ENCODE measurements around the gene C2orf69.

C2orf69 gene

DNA sequence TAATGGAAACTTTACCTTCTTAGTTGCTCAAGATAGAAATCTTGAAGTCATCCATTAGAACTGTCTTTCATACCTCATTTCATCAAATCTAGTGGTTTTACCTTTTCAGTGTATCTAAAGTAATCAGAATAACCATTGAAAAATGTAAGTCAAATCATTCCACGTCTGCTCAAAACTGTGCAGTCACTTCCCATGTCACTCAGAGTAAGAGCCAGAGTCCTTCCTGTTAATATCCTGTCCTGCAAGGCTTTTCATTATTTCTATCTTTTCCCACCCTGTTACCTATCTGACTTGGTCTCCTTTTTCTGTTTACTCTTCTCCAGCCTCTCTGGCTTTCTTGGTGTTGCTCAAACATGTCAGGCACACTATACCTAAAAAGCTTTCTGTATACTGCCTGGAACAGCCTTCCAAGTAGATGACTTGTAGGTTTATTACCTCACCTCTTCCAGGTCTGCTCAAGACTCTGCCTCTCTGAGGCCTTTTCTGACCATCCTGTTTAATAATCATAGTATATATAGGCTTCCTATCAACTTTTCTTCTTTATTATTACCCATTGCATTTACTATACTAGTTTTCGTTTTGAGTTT, 3.4 kb downstream of the C2orf69 start:
- DNase-seq (ENCODE audit: low spot score) = no peak

DNA sequence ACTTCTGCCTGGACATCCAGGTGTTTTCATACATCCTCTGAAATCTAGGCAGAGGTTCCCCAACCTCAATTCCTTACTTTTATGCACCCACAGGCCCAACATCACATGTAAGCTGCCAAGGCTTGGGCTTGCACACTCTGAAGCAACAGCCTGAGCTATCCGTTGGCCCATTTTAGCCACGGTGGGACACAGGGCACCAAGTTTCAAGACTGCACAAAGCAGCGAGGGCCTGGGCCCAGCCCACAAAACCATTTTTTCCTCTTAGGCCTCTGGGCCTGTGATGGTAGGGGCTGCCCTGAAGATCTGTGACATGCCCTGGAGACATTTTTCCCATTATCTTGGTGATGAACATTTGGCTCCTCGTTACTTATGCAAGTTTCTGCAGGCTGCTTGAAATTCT, 5.9 kb downstream of the C2orf69 start:
- DNase-seq (ENCODE audit: low spot score) = no peak

DNA sequence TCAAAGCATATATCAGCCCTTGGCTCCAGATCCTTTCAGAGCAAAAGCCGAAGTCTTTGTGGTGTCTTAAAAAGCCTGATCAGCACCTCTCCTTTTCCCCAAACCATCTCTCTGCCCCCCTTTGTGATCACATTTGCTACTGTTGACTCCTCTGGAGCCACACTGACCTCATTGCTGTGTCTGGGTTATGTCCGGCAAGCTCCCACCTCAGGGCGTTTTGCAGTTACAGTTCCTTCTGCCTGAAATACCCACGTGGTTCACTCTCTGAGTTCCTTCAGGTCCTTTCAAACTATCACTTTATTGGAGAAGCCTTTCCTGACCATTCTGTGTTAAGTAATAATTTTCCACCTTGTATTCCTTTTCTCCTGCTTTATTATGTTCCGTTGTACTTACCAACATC, 11.8 kb downstream of the C2orf69 start:
- peak; percentile 48 for DNase-seq (ENCODE audit: low spot score)

DNA sequence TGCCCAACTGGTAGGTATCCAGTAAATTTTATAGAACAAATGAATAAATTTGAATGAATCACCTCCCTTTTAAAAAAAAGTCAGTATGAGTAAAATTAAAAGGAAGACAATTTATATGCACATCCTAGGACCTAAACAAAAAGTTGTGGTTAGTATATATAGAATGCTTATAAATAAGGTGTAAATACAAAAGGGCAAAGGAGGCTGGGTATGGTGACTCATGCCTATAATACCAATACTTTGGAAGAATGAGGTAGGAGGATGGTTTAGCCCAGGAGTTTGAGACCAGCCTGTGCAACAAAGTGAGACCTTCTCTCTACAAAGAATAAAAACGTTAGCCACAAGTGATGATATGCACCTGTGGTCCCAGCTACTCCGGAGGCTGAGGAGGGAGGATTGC, 12.8 kb downstream of the C2orf69 start:
- no peak for DNase-seq (ENCODE audit: low spot score)

DNA sequence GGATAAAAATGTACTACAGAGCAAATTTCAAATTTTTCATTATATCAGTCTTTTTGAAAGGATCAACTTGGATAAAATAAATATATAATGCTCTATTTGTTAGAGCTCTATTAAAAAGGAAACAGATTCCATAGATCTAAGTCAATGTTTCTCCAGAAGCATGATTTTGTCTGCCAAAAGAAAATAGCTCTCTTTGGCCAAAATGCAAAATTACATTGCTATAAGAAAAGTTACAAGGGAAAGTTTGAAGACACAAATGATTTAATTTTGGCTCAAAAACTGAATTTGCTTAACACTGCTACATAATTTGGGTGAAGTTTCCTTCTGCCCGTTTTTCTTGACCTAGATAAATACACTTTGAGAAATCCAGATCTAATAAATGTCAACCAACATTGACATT, 15.7 kb downstream of the C2orf69 start:
- DNase-seq (ENCODE audit: low spot score) = no peak

DNA sequence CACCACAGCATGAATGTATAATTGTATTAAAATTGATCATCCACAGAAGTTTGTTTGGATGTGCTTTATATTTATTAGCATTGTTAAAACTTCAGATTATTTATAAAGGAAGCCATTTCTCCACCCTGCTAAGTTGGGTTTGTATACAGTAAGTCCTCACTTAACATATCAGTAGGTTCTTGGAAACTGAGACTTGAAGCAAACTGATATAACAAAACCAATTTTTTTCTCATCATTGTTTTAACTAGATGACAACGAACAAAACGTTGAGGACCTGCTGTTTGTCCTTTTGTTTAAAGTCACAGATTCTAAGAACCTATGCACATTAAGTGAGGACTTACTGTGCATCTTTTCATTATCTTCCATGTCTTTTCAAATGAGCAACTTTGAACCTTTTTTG, 17.1 kb downstream of the C2orf69 start:
- no peak for DNase-seq (ENCODE audit: low spot score)

DNA sequence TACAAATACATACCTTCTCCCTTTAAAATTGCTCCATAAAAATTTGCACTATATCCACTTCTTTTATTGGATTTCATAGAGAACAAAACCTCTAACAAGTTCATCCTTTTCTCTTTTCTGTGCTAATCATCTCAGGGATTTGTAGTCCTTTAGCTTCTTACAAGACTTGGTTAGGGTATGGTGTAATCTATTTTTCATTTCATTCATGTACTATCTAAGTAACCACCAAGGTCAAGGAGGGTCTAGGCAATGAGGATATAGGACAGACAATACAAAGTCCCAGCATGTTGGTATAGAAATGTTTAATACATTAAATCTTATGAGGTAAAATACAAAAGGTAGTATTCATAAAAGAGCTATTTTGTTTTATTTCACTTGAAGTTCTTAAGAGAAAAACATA, 17.5 kb downstream of the C2orf69 start:
- no peak for DNase-seq (ENCODE audit: low spot score)

DNA sequence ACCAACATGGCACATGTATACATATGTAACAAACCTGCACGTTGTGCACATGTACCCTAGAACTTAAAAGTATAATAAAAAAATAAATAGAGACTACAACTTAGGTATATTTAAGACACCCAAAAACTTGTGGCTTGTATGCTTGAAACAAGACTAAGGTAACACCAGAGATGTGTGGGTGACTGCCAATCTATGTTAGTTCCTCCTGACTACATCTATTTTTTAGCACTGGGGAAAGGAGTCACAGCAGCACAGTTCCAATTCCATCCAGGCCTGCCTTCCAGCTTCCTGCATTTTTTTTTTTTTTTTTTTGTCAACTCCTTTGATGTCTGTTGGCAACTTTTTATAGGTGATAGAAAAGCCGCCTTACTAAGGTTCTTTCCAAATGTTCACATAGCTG, 18.2 kb downstream of the C2orf69 start:
- DNase-seq (ENCODE audit: low spot score) = no peak

DNA sequence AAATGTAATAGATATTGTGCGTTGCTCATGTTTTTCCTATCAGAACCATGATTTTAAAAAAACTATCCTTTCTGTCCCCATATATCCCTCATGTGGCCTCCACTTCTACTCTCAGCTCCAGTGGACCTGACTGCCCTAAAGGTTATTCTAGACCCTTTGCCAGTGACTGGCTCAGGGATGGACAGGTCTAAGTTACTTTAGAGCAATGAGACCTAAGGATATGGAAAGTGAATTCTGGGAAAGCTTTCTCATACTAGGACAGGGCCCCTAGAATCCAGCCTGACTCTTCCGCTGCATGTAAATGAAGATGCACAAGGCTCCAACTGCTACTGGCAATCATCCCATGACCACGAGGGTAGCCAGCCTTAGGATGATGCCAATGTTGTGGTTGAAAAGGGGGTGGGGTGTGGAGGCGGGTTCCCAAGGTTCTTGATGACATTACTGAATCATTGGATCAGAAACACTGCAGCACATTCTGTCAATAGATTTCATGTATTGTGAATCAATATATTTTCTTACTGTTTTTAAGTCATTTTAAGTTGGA, 21.3 kb downstream of the C2orf69 start:
- peak; percentile 97 for DNase-seq (ENCODE audit: low spot score)

DNA sequence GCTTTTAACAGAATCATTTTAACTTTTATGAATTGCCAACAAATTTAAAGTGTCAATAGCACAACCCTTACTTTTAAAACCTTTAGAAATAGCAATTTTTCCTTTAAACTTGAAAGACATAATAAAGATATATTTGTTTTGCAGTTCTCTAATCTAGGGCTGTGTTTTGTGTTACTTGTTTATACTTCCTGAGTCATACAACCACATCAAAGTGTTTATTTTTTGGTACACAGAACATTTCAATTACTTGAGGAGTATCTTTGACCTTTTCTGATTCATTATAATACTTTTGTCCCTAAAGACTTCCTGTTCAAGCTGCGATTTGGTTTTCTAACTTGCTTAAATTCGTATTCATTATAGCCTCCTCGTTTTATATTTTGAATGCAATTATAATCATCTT, 22.4 kb downstream of the C2orf69 start:
- DNase-seq (ENCODE audit: low spot score) = peak; percentile 42

DNA sequence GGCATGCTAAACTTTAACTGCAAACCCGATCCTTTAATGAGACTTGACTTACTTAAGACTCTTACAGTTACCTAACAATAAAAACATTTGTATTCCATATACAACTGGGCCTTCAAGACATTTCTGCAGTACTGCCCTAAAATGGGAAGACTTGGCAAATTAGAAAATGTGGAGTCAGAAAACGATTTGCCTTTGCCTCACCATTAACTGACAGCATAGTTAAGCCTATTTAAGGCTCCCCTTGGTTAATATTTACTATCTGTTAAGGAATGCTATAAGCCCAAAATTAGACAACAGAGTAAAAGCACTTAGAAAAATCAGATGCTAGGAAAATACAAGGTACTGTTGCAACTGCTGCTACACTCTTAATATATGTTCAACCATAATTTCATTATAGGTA, 25.5 kb downstream of the C2orf69 start:
- no peak for DNase-seq (ENCODE audit: low spot score)

DNA sequence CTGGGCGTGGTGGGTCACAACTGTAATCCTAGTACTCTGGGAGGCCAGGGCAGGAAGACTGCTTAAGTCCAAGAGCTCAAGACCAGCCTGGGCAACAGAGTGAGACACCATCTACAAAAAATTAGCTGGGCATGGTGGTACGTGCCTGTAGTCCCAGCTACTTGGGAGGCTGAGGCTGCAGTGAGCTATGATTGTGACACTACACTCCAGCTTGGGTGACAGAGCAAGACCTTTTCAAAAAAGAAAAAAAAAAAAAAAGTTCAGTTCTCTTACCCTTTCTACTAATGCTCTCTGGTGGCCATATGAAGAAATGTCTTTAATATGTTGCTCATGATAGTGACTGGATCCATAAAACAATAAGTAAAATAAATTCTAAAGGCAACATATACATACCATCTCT, 29.3 kb downstream of the C2orf69 start:
- peak; percentile 63 for DNase-seq (ENCODE audit: low spot score)

DNA sequence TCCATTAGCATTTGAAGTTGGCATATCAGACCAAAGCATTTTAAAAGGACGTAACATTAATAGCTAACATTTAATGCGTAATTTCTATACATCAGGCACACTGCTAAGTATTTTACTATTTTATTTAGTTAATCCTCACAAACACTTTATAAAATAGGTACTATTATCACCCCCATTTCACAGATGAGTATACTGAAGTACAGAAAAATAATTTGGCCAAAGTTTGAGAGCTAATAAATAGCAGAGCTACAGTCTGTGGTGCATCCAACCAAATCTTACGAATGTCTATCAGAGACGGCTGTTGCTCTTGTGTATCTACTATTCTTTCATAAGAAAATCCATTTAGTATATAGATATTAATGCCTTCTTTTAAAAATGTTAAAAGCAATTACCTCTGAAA, 32.3 kb downstream of the C2orf69 start:
- DNase-seq (ENCODE audit: low spot score) = no peak

DNA sequence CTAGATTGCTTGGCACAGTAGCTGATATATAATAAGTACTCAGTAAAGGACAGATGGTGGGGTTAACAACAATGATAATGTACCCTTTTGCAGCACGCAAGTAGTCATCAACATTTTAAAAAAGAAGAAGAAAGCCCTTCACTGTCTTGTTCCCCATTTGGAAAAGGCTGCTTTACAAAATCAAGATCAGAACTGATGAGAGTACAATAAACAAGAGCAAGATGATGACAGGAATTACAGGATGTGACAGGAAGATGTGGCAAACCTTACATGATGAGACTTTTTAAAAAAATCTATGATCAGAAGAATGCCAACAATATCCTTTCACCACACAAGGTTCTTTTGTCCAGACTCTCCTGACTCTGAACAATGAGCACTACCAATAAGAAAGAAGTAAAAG, 35.1 kb downstream of the C2orf69 start:
- DNase-seq (ENCODE audit: low spot score) = no peak

DNA sequence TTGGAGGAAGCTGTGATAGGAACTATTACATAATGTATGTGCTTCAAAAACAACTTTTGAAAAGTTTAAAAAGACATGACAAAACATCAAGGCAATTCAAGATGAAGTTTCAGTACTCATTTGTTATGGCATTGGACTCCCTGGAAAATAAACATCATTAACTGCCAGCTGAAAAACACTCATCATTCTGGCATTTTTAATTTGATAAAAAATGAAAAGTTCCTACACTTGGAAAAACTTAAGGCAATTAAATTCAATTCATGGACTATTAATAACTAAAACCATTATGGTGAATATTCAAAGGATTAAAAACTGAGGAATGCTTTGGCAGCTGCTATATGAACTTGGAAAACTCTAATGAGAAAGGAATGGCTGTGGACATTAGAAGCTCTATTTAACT, 35.7 kb downstream of the C2orf69 start:
- DNase-seq (ENCODE audit: low spot score) = no peak

DNA sequence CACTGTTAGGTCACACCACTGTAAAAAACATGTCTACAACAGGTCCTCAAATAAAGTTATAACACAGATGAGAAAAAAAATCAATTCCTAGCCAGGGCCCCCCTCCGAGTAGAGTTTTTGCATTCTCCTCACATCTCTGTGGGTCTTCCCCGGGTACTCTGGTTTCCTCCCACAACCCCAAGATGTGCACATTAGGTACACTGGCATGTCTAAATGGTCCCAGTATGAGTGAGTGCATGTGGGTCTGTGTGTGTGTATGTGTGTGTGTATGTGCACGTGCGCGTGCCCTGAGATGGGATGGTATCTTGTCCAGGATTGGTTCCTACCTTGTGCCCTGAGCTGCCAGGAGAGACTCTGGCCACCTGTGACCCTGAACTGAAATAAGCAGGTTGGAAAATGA, 39.3 kb downstream of the C2orf69 start:
- no peak for DNase-seq (ENCODE audit: low spot score)

DNA sequence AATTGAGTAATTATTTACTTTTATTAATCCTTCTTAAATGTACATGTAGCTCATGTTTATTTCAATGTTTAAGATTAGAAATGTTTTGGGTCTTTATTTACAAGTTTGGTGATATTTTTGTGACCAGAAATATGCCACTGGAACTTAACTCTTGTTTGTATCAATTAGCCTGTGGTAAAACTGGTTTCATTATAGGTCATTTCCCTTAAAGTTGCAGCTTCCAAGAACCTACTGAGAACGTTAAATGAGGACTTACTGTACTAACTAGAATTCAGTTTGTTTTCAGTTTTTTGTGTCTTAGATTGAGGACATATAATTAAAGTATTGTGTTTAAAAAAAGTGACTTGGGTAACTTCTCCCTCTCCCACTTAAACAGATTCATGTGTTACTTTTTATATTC, 39.9 kb downstream of the C2orf69 start:
- DNase-seq (ENCODE audit: low spot score) = no peak

DNA sequence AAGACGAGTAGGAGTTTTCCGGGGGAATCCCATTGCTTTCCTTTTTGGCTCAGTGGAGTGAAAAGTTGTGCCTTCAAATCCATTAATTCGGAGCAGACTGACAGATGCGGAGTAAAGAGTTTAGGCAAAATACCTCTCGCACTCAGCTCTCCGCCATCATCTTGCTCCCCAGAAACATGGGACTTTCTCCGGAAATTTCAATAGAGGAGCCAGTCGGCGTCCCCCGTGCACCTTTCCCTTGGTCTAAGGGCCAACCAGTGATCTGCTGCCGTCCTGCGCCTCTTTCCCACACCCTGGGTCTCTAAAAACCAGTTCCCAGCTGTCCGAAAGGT, 43.9 kb downstream of the C2orf69 start:
- DNase-seq (ENCODE audit: low spot score) = peak; percentile 21

DNA sequence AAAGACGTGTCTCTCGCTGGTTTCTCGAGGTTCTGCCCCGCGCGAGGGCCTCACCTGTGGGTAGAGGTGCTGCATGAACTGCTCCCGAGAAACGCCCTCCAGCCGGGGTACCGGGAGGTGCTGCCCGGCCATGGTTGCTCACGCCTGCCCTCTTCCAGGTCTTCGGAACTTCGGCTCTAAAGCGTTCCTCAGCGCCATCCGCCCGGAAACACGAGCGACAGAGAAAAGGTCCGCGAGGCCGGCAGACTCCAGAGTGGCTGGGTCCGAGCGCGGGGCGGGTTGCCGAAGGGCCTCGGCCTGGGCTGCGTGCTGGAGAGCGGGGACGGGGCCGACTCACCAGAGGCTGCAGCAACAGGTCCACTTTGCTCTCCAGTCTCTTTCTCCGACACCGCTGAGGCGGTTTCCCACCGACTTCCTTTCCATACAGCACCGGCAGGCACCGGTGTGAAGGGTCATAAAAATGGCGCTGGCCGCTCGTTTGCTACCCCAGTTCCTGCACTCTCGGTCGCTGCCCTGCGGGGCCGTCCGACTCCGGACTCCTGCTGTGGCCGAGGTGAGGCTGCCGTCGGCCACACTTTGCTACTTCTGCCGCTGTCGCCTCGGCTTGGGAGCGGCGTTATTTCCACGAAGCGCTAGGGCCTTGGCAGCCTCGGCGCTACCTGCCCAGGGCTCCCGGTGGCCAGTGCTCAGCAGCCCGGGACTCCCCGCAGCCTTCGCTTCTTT, 44.4 kb downstream of the C2orf69 start, which contains the start of the genes MAIP1 and TYW5:
Gene MAIP1 (plus strand): TSS at position 244 of the 723 bp plus-strand sequence. CDS start 217 bp downstream, at position 461.
Gene TYW5 (minus strand): TSS at position 153 of the 723 bp plus-strand sequence. CDS start 21 bp downstream, at position 132.
- DNase-seq (ENCODE audit: low spot score) = peak; percentile 79

DNA sequence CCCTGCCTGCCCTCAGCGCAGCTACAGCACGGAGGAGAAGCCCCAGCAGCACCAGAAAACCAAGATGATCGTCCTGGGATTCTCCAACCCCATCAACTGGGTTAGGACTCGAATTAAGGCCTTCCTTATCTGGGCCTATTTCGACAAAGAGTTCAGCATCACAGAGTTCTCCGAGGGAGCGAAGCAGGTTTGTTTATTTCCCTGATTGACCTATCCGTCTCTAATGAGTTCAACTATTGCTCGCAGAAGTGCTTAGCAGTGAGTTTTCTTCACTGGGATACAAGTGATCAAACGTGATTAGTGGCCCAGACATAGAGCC, 44.9 kb downstream of the C2orf69 start:
- DNase-seq (ENCODE audit: low spot score) = peak; percentile 22

DNA sequence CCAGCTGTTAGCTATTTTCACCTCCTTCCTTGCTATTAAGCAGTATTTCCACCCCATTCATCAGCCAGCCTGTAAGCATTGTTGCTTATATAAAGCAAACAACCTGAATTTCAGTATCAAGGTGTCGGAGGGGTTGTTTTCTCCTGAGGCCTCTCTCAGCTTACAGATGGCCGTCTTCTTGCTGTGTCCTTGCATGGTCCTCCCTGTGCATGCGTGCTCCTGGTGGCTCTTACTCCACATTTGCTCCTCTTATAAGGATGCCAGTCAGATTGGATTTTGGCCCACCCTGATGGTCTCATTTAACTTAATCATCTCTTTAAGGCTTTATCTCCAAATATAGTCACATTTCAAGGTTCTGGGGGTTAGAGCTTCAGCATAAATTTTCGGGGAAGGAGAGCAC, 46.9 kb downstream of the C2orf69 start:
- DNase-seq (ENCODE audit: low spot score) = no peak

DNA sequence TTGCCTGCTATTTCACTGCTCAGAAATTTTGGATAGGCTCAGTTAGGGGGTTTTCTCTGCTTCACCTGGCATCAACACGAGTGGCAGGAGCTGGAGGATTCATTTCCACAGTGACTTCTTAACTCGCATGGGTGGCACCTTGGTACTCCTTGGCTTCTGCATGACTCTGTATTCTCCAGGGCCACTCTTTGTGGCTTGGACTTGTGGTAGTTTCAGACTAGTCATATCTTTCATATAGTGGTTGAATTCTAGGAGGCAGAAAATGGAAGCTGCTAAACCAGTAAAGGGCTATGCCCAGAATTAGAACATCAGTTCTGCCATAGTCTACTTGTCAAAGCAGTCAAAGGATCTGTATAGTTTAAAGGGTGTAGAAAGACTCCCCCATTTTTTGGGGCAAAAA, 51.1 kb downstream of the C2orf69 start:
- DNase-seq (ENCODE audit: low spot score) = no peak

DNA sequence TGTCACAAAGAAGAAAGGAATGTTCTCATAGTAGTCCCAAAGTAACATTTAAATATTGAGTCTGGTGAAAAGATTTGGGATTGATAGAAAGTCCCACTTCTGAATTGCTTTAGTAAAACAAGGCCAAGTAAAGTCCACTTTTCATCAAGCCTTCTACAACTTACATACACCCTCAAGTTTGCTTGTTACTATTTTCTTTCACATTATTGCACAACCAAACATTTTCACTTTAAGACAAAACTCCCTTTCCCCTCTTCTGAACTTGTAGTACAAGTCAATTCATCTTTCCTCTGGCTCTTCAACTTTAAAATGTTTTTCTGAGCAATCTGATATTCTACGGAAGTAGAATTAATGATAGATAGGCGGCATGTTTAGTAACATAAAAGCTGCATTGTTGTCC, 55.3 kb downstream of the C2orf69 start:
- DNase-seq (ENCODE audit: low spot score) = no peak

DNA sequence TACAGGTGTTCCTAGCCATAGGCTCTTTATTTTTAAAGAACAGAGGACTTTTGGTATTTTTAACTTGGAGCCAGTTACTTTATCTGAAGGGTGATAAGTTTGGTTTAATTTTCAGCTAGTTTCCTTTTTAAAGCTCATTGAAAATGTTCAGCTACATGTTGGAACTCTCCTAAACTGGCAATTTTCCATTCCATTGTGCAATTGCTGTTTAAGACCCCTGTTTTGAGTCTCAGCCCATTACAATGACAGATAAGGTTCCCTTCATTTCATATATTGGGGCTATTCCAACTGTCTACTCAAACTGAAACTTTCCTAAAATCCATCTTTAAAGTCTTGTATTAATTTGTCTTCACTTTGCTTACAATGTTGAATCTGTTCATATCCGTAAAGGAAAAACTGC, 55.9 kb downstream of the C2orf69 start:
- DNase-seq (ENCODE audit: low spot score) = no peak

Measured in pons (tissue), 1 donor.